Endothelial cell of umbilical vein (primary cell): ENCODE results near the gene SH3TC1.

Experiments
- MYC ChIP-seq: IDR thresholded peaks from one replicate; pipeline ENCODE4 v1.6.1; 2011; ENCODE audit warnings: mild to moderate bottlenecking, low read depth, low read length
- POLR2A ChIP-seq: IDR thresholded peaks from 2 replicates; pipeline ENCODE4 v1.6.1; 2012; ENCODE audit warnings: low read depth, mild to moderate bottlenecking, control low read depth, low read length
- POLR2AphosphoS5 ChIP-seq: IDR thresholded peaks from 2 replicates; pipeline ENCODE4 v1.6.1; 2012; ENCODE audit warnings: low read depth, mild to moderate bottlenecking, control low read depth, low read length, moderate library complexity; ENCODE audit not compliant: insufficient read depth

GRCh38 chr4:8194306-8195242 is 4.5 kb upstream of the SH3TC1 start:
- TF ChIP-seq POLR2A = no peak
- no peak for TF ChIP-seq MYC
- no peak for TF ChIP-seq POLR2AphosphoS5
